Measurements from ENCODE around the gene SLC22A3. TPM values are rescaled to one million over a fixed set of nuclear protein-coding genes. Genes with fewer than 3 reads are reported as not detected.

Gene SLC22A3
- total and polyA plus RNA-seq, 8 donors = 2.0 to 29.3 (median 7.2) TPM

DNA sequence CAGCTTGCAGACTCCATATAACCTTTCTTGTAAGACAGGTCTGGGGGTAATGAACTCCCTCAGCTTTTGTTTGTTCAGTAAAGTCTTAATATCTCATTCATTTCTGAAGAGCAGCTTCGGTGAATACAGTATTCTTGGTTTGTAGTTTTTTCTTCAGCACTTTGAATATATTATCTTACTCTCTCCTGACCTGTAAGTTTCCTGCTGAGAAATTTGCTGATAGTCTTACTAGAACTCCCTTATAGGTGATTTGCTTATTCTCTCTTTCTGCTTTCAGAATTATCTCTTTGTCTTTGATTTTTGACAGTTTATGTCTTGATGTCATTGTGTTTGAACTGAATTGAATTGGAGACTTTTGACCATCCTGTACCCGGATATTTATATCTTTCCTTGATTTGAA, 35.3 kb upstream of the SLC22A3 start:
- Histone ChIP-seq H3K27me3 (no peaks in the 10 kb centered on the region), H3K4me1 (no peaks in the 10 kb centered on the region), H3K9me3 (peaks cover 0 to 52% (median 38%) of the 10 kb centered on the region in 4 donors), H3K36me3 (no peaks in the 10 kb centered on the region), H3K27ac (no peak overlapping the region), H3K4me3 (no peak overlapping the region)
- WGBS, 5 donors = 72 to 95% (median 85%) methylated on average over 2 of the region's 2 CpGs
- DNase-seq = no peak
- intact Hi-C loops (cut with DNase I; ENCODE audit: low total_unique reads) = no loop called here
- no peak for TF ChIP-seq EP300 (IDR thresholded peaks at IDR 0.05)
- TF ChIP-seq POLR2AphosphoS5 (IDR thresholded peaks at IDR 0.05) = no peak
- TF ChIP-seq CTCF (IDR thresholded peaks at IDR 0.05) = no peak
- no peak for TF ChIP-seq POLR2A (IDR thresholded peaks at IDR 0.05)

DNA sequence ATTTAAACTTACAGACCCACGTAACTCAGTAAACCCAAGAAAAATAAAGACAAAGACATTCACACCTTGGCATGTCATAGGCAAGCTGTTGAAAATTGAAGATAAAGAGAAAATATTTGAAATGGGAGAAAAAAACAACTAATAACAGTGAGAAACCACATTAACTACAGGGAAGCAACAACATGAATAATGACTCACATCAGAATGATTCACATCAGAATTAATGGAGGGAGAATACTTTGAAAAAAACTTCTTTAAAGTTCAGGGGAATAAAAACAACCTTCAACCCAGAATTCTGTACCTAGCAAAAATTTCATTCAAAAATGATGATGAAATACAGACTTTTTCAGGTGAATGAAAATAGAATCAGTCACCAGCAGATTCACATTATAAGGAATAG, 32.9 kb upstream of the SLC22A3 start:
- 90 to 100% (median 95%) methylated on average over 1 of the region's 1 CpG for WGBS, 5 donors
- DNase-seq = no peak
- H3K27me3 ChIP-seq = no peaks in the 10 kb centered on the region
- TF ChIP-seq CTCF (IDR thresholded peaks at IDR 0.05) (no peak), EP300 (IDR thresholded peaks at IDR 0.05) (no peak), POLR2A (IDR thresholded peaks at IDR 0.05) (no peak), POLR2AphosphoS5 (IDR thresholded peaks at IDR 0.05) (no peak)
- no peaks in the 10 kb centered on the region for H3K4me1 ChIP-seq
- no peak overlapping the region for H3K27ac ChIP-seq
- peaks cover 0 to 39% (median 30%) of the 10 kb centered on the region in 4 donors for H3K9me3 ChIP-seq
- intact Hi-C loops (cut with DNase I; ENCODE audit: low total_unique reads) = no loop called here
- no peak overlapping the region for H3K4me3 ChIP-seq
- no peaks in the 10 kb centered on the region for H3K36me3 ChIP-seq

- intact Hi-C loops (cut with DNase I; ENCODE audit: low total_unique reads) = no loop called here
- no peak for TF ChIP-seq POLR2AphosphoS5 (IDR thresholded peaks at IDR 0.05)
- TF ChIP-seq CTCF (IDR thresholded peaks at IDR 0.05) = no peak
- TF ChIP-seq EP300 (IDR thresholded peaks at IDR 0.05) = no peak
- TF ChIP-seq POLR2A (IDR thresholded peaks at IDR 0.05) = no peak
- H3K9me3 ChIP-seq = peaks cover 0 to 37% (median 24%) of the 10 kb centered on the region in 4 donors
- H3K27ac ChIP-seq = no peak overlapping the region
- H3K27me3 ChIP-seq = no peaks in the 10 kb centered on the region
- H3K4me3 ChIP-seq = no peak overlapping the region
- no peaks in the 10 kb centered on the region for H3K36me3 ChIP-seq
- no peaks in the 10 kb centered on the region for H3K4me1 ChIP-seq
- DNase-seq = no peak
Observed at GRCh38 chr6:160316261-160316660, 31.9 kb upstream of the SLC22A3 start.

DNA sequence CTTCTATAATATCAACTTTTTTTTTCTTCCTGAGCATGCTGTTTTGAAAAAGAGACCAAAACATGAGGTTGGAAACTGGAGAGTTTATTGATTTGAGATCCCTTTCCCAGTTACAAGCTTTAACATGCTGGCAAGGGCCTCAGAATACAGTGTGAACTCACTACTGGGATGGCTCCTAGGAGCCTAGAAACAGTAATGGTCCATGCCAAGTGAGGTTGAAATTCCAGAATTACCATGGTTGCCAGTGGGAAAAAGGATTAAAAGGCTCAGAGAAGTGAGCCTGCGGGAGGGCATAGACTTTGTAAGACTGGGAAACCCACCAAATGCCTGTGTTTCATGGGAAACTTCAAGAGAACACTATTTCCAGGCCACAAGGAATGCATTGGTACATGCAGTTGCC, 28.9 kb upstream of the SLC22A3 start:
- no peak overlapping the region for H3K4me3 ChIP-seq
- no peak for DNase-seq
- TF ChIP-seq POLR2AphosphoS5 (IDR thresholded peaks at IDR 0.05) (no peak), EP300 (IDR thresholded peaks at IDR 0.05) (no peak), POLR2A (IDR thresholded peaks at IDR 0.05) (no peak), CTCF (IDR thresholded peaks at IDR 0.05) (no peak)
- intact Hi-C loops (cut with DNase I; ENCODE audit: low total_unique reads) = no loop called here
- no peak overlapping the region for H3K27ac ChIP-seq
- peaks cover 0 to 17% (median 9%) of the 10 kb centered on the region in 4 donors for H3K9me3 ChIP-seq
- no peaks in the 10 kb centered on the region for H3K4me1 ChIP-seq
- H3K36me3 ChIP-seq = no peaks in the 10 kb centered on the region
- no peaks in the 10 kb centered on the region for H3K27me3 ChIP-seq
- whole genome bisulfite sequencing, 5 donors = 86 to 96% (median 92%) methylated on average over 1 of the region's 1 CpG

Measured in stomach (tissue), 9 donors.